Bronchial epithelial cell (primary cell): ENCODE results near the gene DENND1A. TPM values are rescaled to one million over a fixed set of nuclear protein-coding genes. Genes with fewer than 3 reads are reported as not detected.

Experiments
- DNase-seq: peaks from one replicate; pipeline ENCODE4 v3.0.0-alpha.2; 2010; ENCODE audit warnings: low read depth
- FAIRE-seq: peaks from 2 replicates; lab custom pipeline; 2011; peaks lifted over from hg19 to GRCh38; lab: Jason Lieb, UNC
- H3K27me3 ChIP-seq: 2 replicates; pipeline ENCODE4 v1.5.1; 2011; ENCODE audit warnings: low read length; ENCODE audit not compliant: control insufficient read depth, insufficient read depth
- H3K36me3 ChIP-seq: 2 replicates; pipeline ENCODE4 v1.5.1; 2011; ENCODE audit warnings: low read length; ENCODE audit not compliant: control insufficient read depth, insufficient read depth
- H3K4me3 ChIP-seq: 2 replicates; pipeline ENCODE4 v1.5.1; 2011; ENCODE audit warnings: mild to moderate bottlenecking, low read depth, low read length, control low read depth
- total RNA-seq: library from RNA; depleted of rRNA; stranded (reverse); fragments of >200 nt; gene quantifications from 2 replicates; pipeline ENCODE4 v1.2.1, GENCODE V29; 2014
- TF ChIP-seq, protein P1 (sequence below): IDR thresholded peaks from 2 replicates; pipeline ENCODE4 v1.5.1; 2011; ENCODE audit warnings: mild to moderate bottlenecking, moderate library complexity, low read length, control low read depth, inconsistent platforms; ENCODE audit not compliant: insufficient read depth, severe bottlenecking

Gene DENND1A
- total RNA-seq, 1 donor from 2014 or later, result 6.1 TPM

- TF ChIP-seq, protein P1, sequence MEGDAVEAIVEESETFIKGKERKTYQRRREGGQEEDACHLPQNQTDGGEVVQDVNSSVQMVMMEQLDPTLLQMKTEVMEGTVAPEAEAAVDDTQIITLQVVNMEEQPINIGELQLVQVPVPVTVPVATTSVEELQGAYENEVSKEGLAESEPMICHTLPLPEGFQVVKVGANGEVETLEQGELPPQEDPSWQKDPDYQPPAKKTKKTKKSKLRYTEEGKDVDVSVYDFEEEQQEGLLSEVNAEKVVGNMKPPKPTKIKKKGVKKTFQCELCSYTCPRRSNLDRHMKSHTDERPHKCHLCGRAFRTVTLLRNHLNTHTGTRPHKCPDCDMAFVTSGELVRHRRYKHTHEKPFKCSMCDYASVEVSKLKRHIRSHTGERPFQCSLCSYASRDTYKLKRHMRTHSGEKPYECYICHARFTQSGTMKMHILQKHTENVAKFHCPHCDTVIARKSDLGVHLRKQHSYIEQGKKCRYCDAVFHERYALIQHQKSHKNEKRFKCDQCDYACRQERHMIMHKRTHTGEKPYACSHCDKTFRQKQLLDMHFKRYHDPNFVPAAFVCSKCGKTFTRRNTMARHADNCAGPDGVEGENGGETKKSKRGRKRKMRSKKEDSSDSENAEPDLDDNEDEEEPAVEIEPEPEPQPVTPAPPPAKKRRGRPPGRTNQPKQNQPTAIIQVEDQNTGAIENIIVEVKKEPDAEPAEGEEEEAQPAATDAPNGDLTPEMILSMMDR, result no peak
- Histone ChIP-seq H3K27me3 (peaks cover 4% of the 10 kb centered on the region), H3K4me3 (no peak overlapping the region), H3K36me3 (no peaks in the 10 kb centered on the region)
- FAIRE-seq (no peak), DNase-seq (no peak)
Observed at GRCh38 chr9:123960965-123961364, 31.0 kb upstream of the DENND1A start.

DNA sequence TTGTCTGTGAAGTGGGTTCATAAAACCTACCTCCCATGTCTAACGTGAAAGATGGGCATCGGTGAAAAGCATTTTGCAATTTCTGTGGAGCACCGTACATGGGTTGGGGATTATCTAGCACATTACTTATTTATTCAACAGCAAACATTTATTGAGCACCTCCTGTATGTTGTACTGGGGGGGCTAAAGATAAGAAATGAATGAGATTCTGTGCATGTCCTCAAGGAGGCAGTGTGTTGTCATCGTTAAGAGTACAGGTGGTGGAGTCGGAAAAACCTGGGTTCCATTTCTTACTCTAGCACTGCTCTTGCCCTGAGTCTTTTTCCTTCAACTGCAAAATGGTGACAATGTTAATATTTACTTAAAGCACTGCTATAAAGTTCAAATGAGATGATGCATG is 30.4 kb upstream of the DENND1A start:
- FAIRE-seq, result no peak
- Histone ChIP-seq H3K36me3 (no peaks in the 10 kb centered on the region), H3K4me3 (no peak overlapping the region), H3K27me3 (peaks cover 4% of the 10 kb centered on the region)
- no peak for DNase-seq
- TF ChIP-seq, protein P1, result no peak

DNA sequence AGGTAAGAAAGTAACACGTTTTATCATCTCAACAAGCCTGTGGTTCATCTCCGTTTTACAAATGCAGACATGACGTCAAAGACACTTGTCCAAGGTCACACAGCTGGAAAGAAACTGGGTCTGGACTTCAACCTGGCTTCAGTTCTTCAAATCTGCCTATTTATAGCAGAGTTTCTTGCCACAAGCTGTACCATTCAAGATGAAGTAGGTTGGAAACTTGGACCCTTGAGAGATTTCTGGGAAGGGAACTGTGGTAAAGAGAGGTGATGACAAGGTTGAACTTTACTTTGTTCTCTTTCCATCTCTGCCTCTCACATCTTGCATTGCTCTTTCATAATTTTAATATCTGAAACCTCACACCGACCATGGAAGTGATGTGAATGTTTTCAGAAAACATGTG is 29.9 kb upstream of the DENND1A start:
- FAIRE-seq (no peak), DNase-seq (no peak)
- H3K4me3 ChIP-seq, result no peak overlapping the region
- peaks cover 4% of the 10 kb centered on the region for H3K27me3 ChIP-seq
- TF ChIP-seq, protein P1, result no peak
- H3K36me3 ChIP-seq, result no peaks in the 10 kb centered on the region

DNA sequence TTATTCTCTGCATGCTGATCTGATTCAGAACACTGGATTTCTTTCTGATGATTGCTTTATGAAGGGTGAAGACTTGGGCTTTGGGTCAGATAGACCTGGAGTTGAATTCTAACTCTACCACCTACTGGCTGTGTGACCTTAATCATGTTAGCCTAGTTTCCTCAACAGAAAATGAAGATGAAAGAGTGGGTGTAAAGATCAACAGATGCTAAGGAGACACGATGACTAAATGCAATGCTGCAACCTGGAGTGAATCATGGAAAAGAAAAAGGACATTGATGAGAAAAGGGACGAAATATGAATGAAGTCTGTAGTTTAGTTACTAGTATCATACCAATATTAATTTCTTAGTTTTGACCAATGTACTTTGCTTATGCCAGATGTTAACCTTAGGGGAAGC is 27.8 kb upstream of the DENND1A start:
- no peak overlapping the region for H3K4me3 ChIP-seq
- TF ChIP-seq, protein P1, result no peak
- DNase-seq (peak; percentile 12), FAIRE-seq (no peak)
- H3K27me3 ChIP-seq, result peaks cover 7% of the 10 kb centered on the region
- H3K36me3 ChIP-seq, result no peaks in the 10 kb centered on the region

- FAIRE-seq (no peak), DNase-seq (peak; percentile 34)
- peaks cover 7% of the 10 kb centered on the region for H3K27me3 ChIP-seq
- no peak overlapping the region for H3K4me3 ChIP-seq
- TF ChIP-seq, protein P1, result no peak
- no peaks in the 10 kb centered on the region for H3K36me3 ChIP-seq
Observed at GRCh38 chr9:123957168-123957721, 27.3 kb upstream of the DENND1A start.

DNA sequence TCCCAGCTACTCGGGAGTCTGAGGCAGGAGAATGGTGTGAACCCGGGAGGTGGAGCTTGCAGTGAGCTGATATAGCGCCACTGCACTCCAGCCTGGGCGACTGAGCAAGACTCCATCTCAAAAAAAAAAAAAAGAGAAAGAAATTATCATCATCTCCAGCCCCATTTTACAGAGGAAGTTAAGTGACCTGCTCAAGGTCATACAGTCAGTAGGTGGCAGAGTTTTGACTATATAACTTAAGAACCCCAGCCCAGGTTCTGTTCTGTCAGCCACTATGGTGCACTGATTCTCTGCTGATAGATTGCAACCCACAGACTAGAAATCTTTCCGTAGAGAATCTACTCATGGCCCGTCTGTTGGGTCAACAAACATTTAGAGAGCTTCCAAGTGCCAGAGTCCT is 25.7 kb upstream of the DENND1A start:
- DNase-seq (no peak), FAIRE-seq (no peak)
- TF ChIP-seq, protein P1, result no peak
- Histone ChIP-seq H3K4me3 (no peak overlapping the region), H3K36me3 (no peaks in the 10 kb centered on the region), H3K27me3 (peaks cover 7% of the 10 kb centered on the region)
